ENCODE data around the gene BLZF1.
A peak's percentile ranks its signal among the peaks of the same experiment; 100 is the strongest.
"Not testable (repeated sequence)": the region's sequence is repeated elsewhere in the genome, so short reads cannot be mapped to it uniquely, and the experiment has no call there.

BLZF1 gene, protein sequence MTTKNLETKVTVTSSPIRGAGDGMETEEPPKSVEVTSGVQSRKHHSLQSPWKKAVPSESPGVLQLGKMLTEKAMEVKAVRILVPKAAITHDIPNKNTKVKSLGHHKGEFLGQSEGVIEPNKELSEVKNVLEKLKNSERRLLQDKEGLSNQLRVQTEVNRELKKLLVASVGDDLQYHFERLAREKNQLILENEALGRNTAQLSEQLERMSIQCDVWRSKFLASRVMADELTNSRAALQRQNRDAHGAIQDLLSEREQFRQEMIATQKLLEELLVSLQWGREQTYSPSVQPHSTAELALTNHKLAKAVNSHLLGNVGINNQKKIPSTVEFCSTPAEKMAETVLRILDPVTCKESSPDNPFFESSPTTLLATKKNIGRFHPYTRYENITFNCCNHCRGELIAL

DNA sequence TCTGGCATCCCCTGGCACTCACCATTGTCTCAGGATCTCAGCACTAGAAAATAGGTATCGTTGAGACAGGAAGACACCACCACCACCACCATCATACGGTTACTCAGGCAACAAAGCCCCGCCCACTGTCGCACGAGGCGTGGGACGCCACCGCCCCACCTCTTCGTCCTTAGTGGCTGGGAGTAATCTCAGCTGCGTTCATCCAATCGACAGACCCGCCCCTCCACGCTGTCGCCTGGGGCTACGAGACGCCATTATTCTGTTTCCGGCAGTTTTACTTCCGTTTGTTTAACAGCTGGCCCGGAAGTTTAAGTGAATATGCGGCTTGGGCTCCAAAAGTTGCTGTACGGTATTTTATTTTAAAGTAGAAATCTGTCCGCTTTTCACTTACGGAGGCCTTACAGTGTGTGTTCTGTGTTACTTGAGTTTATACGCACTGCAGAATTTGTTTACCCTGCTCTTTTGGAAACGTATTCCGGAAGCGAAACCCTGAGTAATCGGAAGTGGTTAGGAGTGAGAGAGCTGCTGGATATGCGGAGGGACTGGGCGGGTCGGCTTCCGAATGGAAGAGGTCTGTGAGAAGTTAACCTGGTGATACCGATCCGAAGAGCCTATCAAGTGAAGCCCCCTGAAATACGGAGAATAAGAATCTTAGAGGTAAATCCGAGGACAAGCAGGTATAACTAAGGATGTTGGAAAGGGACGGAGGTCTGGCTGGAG is at the start of gene BLZF1, which contains the start of gene NME7:
TSS of gene BLZF1 (plus strand) at position 510 of the 720 bp plus-strand sequence. CDS start 1,328 bp downstream, outside the sequence.
TSS of gene NME7 (minus strand) at position 112 of the 720 bp plus-strand sequence. CDS start at position 25, 87 bp downstream.
- DNase-seq, result peak; percentile 77 to 98

DNA sequence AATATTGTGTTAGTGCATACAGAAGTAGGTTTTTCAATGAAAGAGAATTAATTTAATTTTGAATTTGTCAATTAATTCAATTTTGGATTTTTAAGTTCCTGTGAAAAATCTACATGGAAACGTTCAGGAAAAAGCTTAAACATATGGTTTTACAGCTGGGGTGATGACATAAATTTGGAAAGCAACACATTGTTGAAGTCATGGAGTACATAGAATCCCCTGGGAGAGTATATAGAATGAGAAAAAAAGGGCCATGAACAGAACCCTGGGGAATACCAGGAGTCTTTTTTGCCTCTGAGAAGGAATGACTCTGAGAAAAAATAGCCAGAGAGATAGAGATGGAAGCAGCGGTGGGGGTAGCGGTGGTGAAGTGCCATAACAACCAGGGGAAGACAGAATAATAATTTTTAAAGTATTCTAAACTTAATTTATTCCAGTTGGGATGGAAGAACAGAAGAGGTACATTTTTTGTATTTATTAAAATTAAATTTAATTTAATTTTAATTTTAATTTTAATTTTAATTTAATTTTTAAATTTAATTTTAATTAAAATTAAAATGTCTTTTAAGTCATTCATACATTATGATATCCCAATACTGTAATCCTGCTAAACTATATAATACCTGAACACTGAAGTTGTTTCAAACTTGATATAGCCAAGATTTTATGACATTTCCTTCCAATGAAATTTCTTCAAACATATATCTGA is 49.3 kb upstream of the BLZF1 start:
- no peak for DNase-seq

DNA sequence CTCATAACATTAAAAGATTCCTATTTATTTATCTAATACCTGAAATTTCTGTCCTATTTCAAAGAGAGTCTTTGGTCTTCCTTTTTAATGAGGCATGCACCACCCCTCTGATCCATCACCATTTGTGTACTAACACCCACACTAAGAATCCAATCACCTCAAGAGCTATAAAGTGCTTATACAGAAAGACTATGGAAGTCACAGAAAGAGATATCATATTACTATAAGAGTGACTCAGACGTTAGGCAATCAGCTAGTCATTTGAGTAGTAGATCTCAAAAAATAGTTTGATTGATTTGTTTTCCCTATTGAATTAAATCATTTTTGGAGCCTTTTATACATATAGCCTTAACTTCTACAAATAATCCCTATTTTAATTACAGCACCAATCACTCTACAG is 46.5 kb upstream of the BLZF1 start:
- peak in 1 of 2 donors; percentile 5 for DNase-seq

DNA sequence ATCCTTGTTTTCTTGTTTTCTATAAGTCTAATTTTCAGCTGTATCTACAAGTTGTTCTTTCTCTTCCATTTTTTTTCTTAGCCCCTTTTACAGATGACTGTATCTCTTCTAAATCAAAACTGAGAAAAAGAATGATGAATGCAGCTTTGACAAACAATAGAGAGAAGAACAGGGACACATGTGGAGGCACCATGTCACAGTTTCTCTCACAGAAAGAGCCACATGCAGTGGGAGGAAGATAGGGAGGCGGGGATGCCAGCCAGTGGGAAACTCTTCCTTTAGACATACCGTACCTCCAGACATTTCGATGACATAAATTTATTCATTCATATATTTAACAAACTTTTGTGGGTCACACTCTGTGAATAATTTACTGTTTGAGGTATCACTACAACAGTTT is 45.9 kb upstream of the BLZF1 start:
- DNase-seq, result no peak

DNA sequence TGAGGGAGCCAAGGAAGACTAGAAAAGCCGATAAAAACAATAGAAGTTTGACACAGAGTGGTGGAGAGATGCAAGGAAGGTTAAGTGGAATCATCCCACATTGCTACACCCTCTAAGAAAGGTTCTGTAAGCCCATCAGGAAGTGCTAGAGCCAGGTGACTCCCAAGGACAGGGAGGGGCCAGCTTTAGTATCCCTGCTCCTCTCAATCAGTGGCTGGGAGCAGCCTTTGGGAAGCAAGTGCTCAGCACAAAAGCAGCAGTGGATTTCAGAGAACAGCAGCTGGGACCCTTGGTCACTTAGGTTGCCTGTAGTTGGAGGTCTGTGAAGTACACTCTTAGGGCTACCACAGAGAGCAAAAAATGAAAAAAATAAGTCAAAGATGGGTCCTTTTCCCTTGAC is 42.9 kb upstream of the BLZF1 start:
- no peak for DNase-seq

DNA sequence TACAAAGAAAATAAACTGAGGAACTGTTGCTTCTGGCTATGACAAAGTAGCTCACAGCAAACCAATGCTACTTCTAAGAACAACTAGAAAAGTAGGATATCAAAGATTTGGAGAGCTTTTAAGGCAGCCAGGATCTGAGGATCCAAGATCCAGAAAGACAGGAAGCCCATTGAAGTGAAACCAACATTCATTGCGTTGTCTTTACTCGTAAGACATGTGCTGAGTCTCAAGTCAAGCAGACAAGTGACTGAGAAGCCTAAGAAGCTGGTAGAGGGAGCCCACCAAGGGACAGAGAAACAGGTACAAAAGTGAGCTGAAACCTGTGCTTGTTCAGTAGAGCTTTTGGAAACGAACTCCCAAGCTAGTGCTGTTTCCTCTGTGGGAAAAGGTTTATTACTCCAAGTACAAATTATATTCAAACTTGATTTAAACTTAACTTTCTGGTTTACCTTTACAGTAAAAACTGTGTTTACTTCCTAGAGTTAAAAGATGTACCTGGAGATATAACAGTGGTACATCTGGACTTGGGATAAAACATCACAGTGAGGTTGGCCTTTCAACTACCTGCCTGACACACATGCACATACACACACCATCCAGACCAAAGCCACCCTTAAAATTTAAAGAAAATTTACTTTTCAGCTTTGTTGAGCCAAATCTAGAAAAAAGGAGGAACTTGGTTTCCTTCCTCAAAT is 41.6 kb upstream of the BLZF1 start:
- DNase-seq, result peak in 1 of 2 donors; percentile 1

DNA sequence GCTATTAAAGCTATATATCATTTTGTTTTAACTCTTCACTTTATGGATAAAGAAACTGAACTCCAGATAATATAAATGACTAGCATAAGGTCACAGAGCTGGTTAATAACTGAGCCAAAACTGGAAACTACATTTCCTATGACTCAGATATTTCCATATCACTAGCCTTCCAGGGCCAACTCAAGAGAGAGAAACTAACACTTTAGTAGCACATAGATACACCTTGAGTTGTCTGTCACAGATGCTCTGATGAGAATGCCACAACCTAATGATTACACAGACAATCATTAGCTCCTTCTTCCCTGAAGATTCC is 41.1 kb upstream of the BLZF1 start:
- peak in 1 of 2 donors; percentile 71 for DNase-seq

DNA sequence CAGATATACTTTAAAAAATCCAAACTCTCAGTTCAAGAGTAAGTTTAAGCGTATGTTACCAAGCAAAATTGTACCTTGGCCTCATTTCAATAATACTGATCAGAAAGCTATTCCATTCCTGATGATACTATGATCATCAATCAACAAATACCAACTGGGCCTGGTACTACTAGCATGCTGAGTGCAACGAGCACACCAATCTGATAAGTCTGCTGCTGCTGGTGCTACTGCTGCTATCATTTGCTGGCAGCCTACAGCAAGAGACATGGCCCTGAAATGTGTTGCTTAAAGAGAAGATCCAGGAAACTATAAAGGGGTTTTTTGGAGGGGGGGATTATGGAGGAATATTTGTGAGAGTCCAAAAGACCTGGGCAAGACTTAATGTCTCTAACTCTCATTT is 40.1 kb upstream of the BLZF1 start:
- DNase-seq, result no peak

DNA sequence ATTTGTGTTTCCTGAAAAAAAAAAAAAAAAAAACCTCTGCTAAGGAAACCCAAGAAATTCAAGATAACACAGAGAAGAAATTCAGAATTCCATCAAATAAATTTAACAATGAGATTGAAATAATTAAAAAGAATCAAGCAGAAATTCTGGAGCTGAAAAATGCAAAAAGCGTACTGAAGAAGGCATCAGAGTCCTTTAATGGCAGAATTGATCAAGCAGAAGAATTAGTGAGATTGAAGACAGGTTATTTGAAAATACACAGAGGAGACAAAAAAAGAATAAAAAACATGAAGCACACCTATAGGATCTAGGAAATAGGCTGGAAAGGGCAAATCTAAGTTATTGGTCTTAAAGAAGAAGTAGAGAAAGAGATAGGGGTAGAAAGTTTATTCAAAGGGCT is 38.6 kb upstream of the BLZF1 start:
- DNase-seq, result no peak

DNA sequence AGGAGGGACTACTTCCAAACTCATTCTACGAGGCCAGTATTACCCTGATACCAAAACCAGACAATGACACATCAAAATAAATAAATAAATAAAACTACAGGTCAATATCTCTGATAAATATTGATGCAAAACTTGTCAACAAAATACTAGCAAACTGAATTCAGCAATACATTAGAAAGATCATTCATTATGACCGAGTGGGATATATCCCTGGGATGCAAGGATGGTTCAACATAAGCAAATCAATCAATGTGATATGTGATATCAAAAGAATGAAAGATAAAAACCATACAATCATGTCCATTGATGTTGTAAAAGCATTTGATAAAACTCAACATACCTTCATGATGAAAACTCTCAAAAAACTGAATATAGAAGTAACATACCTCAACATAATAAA is 37.1 kb upstream of the BLZF1 start:
- DNase-seq, result no peak

DNA sequence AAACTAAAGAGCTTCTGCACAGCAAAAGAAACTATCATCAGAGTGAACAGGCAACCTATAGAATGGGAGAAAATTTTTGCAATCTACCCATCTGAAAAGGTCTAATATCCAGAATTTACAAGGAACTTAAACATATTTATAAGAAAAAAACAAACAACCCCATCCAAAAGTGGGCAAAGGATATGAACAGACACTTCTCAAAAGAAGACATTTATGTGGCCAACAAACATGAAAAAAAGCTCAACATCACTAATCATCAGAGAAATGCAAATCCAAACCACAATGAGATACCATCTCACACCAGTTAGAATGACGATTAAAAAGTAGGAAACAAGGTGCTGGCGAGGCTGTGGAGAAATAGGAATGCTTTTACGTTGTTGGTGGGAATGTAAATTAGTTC is 33.3 kb upstream of the BLZF1 start:
- not testable (repeated sequence) for DNase-seq

DNA sequence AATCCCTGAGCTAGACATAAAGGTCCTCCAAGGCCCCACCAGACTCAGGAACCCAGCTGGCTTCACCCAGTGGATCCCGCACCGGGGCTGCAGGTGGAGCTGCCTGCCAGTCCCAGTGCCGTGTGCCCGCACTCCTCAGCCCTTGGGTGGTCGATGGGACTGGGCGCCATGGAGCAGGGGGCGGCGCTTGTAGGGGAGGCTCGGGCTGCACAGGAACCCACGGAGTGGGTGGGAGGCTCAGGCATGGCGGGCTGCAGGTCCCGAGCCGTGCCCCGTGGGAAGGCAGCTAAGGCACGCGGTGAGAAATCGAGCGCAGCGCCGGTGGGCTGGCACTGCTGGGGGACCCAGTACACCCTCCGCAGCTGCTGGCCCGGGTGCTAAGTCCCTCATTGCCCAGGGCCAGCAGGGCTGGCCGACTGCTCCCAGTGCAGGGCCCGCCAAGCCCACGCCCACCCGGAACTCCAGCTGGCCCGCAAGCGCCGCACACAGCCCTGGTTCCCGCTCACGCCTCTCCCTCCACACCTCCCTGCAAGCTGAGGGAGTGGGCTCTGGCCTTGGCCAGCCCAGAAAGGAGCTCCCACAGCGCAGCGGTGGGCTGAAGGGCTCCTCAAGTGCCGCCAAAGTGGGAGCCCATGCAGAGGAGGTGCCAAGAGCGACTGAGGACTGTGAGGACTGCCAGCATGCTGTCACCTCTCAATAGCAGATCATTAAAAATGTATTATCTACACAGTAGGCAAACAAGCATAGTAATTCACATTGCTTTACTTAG is 30.9 kb upstream of the BLZF1 start:
- DNase-seq, result not testable (repeated sequence)

DNA sequence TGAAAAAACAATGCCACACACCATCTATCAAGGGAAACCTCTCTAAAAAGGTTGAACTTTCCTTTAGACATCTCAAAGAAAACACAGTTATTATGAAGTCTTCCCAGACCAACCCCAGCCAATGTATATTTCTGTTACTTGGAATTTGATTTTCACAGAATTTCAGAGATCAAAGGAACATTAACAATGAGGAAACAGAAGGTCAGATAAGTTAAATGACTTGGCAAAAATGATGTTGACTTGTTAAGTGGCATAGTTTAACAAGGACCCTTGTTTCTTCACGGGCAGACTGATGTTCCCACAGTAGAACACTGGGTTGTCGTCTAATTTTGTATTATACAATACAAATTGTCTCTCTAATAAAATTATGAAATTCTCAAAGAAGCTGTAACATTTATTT is 29.4 kb upstream of the BLZF1 start:
- peak in 1 of 2 donors; percentile 10 for DNase-seq

DNA sequence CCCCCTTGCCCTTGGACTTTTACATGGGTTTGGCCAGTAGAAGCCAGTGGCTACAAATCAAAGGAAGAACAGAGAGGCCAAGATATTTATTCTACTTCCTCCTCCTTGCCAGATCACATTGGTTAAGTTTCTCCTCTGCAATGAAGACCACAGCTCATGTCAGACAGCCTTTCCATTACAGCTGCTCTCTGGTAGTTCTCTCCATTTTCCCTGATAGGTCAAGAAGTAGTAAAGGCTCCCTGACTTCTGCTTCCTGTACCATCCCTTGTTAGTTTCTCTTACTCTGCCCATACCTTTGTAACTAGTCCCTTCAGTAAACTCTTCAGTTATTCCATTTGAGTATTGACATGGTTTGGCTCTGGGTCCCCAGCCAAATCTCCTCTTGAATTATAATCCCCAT is 28.2 kb upstream of the BLZF1 start:
- peak in 1 of 2 donors; percentile 14 for DNase-seq

DNA sequence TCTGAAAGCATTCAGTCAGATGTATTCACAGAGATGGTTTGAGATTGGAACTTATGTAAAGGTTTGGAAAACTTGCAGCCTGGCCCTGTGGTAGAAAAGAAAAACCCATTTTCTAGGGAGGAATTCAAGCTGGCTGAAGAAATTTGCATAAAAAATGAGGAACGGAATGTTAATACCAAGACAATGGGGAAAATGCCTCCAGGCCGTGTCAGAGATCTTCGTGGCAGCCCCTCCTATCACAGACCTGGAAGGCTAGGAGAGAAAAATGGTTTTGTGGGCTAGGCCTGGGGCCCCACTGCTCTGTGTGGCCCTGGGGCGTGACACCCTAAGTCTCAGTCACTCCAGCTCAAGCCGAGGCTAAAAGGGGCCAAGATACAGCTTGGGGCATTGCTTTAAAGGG is 27.1 kb upstream of the BLZF1 start:
- no peak for DNase-seq

DNA sequence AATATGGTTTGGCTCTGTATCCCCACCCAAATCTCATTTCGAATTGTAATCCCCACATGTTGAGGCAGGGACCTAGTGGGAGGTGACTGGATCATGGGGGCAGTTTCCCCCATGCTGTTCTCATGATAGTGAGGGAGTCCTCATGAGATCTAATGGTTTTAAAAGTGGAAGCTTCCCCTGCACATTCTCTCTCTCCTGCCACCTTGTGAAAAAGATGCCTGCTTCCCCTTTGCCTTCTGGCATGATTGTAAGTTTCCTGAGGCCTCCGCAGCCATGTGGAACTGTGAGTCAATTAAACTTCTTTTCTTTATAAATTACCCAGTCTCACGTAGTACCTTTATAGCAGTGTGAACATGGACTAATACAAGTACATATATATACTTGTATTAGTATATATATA is 25.9 kb upstream of the BLZF1 start:
- DNase-seq, result peak in 1 of 2 donors; percentile 46

DNA sequence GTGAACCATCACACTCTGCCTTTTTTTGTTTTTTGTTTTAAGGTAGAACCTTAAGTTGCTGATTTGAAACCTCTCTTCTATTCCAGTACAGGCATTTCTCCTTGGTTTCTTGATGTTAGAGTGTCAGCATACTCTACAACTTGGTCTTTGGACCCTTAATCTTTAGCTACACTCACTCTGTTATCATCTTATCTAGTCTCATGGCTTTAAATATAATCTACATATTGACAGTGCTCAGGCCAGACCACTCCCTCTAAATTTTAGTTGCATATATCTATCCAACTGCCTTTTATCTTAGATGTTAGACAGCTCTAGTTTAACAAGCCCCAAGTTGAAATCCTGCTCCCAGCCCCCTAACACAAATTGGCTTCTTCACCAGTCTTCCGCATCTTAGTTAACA is 22.5 kb upstream of the BLZF1 start:
- DNase-seq, result no peak

DNA sequence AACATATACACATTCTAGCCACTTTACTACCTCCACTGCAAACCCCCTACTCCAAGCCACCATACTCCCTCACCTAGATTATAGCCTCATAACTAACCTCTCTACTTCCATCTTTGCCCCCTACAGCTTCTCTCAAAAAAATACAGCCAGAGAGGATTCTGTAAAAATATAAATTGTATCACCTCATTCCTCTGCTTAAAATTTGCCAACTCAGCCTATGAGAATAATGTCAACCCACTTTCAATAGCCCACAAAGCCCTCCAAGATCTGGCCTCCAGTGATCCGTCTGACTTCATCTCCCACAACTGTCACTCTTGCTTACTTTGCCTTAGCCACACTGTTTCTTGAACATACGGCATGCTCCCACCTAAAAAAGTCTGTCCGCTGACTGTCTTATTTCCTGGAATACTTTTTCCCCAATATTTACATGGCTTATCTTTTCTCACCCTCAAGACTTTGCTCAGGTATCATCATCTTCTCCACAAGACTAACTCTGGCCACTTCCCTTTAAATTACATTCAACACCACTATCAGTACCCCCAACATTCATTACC is 21.9 kb upstream of the BLZF1 start:
- DNase-seq, result no peak

DNA sequence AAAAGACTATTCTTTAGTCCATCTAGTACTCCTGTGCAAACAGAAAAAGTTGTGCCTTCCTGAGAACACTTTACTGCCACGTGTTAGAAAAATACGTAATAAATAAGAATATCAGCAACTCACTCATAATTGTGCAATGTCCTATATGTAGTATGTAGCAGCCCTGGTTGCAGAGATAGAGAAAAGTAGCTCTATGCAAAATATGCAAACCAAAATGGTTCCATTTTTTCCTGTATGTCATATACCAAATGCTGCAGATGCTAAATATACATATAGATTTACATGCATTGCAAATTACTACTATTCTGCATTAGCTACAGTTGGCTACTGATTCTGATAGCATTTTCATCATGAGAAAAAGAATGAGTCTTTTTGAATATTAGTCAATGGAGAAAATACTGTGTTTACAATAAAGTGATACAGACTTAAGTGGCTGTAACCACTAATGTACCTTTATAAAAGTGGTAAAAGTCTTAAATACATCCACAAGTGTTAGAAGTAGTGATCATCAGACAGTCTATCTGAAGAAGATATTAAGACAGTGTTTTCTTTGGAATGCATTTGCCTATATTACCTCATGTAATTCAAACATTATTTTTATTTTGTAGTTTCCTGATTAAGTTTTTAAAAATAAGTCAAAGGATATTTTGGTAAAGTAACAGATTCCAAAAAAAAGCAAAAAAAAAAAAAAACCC is 20.2 kb upstream of the BLZF1 start:
- no peak for DNase-seq

DNA sequence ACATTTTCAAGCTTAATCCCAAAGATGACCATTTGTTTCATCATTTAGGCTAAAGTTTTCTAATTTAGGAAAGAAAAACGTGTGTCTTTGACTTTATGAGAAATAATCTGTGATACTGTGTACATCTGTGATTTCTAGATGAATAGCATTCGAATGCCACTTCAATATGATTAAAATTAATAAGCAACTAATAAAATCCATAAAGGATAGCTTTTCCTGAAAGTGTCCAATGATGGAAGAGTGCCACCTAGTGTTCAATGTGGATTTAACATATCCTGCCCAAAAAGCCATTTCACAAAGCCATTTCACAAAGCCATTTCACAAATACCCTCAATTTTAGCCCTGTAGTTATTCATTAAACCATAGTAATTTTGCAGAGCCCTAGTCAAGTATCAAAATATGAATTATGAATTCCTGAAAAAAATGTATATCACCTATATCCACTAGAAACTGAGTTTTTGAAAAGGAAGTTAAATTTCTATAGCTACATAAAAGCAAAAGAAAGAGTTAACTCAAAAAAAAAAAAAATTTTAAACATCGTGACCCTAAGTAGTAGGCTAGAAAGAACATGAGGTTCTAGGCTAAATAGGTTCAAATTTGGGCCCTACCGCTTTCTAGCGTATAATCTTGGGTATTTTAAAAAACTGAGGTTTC is 19.5 kb upstream of the BLZF1 start:
- DNase-seq, result peak in 1 of 2 donors; percentile 54

DNA sequence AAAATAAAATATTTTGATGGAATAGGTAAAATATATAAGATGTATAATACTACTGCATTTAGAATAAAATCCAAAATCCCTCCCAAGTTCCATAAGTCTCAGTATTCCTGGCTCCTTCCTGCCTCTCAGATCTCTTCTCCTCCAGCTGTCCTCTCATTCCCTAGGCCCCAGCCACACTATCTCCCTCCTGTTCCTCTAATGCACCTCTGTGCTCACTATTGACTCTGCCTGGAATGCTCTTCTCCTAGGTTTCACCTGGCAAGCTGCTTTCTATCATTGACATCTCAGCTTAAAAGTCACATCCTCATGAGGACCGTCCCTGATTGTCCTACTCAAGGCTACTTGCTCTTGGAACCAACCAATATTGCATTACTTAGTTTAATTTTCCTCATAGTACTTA is 7.6 kb upstream of the BLZF1 start:
- no peak for DNase-seq

Data from bone marrow (tissue), 2 donors.